Activated naive CD4-positive, alpha-beta T cell treated with anti-CD3 and anti-CD28 coated beads, Interleukin-2, amount 50 U/mL, for 24 hours (primary cell): Measurements from ENCODE around the gene TSKU.

ENCODE experiments used
- H3K27ac Mint-ChIP-seq: one replicate; pipeline ENCODE4 v1.8.0; 2021; ENCODE audit warnings: mild to moderate bottlenecking, mixed read lengths
- H3K27me3 Mint-ChIP-seq: one replicate; pipeline ENCODE4 v1.8.0; 2021; ENCODE audit warnings: mixed read lengths
- H3K36me3 Mint-ChIP-seq: one replicate; pipeline ENCODE4 v1.8.0; 2021; ENCODE audit warnings: mixed read lengths
- H3K4me1 Mint-ChIP-seq: one replicate; pipeline ENCODE4 v1.8.0; 2021; ENCODE audit warnings: mixed read lengths
- H3K4me3 Mint-ChIP-seq: one replicate; pipeline ENCODE4 v1.8.0; 2021; ENCODE audit warnings: mild to moderate bottlenecking, mixed read lengths
- H3K9me3 Mint-ChIP-seq: one replicate; pipeline ENCODE4 v1.8.0; 2021; ENCODE audit warnings: mixed read lengths

The TSKU gene

DNA sequence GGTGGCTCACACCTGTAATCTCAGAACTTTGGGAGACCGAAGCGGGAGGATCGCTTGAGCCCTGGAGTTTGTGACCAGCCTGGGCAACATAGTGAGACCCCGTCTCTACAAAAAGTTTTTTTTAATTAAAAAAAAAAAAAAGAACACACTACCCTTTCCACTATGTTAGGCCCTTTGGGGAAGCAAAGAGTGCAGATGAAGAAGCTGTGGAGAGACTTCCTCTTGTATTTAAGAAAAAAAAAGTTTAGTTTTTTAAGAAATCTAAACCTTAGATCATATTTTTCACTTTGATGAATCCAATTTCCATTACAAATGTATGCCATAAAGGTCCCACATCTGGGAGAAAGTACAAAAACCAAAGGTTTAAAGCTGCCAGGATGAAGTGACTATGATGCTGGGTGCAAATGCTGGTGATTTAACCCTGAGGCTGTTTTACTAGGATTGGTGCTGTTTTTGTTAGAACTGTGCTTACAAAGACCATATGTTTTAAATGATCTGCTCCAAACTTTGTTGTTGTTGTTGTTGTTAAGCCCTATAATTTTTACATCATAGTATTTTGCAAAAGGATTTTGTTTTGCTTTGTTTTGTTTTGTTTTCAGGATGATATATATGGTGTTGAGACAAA is 48.6 kb downstream of the TSKU start:
- H3K27me3 Mint-ChIP-seq: peaks cover 4% of the 10 kb centered on the region
- no peaks in the 10 kb centered on the region for H3K9me3 Mint-ChIP-seq
- H3K4me3 Mint-ChIP-seq: no peak overlapping the region
- no peaks in the 10 kb centered on the region for H3K4me1 Mint-ChIP-seq
- no peaks in the 10 kb centered on the region for H3K36me3 Mint-ChIP-seq
- H3K27ac Mint-ChIP-seq: no peak overlapping the region

DNA sequence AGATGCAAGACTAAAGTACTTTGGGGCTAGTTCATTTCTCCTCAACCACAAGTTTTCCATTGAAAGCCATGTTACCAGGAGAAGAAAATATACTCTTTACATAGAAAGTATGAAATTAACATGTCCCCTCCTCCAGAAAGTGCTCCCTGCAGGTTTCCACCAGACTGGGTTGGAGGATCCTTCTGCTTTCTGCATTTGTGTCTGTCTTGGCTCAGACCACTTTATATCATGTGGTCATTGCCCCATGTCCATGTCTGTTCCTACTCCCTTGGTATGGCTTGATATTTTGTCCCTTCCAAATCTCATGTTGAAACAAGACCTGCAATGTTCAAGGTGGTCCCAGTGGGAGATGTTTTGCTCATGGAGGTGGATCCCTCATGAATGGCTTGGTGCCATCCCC is 49.2 kb downstream of the TSKU start:
- Mint-ChIP-seq H3K27ac (no peak overlapping the region), H3K9me3 (no peaks in the 10 kb centered on the region), H3K4me3 (no peak overlapping the region), H3K4me1 (no peaks in the 10 kb centered on the region), H3K36me3 (no peaks in the 10 kb centered on the region), H3K27me3 (peaks cover 4% of the 10 kb centered on the region)

DNA sequence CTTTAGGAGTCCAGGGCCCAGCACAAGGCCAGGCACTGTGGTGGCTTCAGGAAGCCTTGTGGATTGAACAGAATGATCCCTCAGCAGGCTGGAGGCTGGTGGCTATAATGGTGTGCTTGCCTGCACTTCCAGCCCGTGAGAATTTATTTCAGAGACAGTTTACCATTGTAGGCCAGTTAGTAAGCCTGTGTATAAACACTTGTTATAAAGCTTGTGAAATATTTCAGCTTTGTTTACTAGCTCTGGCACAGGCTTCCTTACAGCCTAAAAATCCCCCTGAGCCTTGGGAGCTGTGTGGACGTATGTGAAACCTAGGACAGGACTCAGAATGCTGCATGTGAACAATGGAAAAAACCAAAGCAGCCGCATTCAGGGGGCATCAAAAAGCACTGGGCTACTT is 51.0 kb downstream of the TSKU start:
- H3K4me1 Mint-ChIP-seq: no peaks in the 10 kb centered on the region
- H3K9me3 Mint-ChIP-seq: no peaks in the 10 kb centered on the region
- peaks cover 5% of the 10 kb centered on the region for H3K27me3 Mint-ChIP-seq
- H3K36me3 Mint-ChIP-seq: no peaks in the 10 kb centered on the region
- H3K27ac Mint-ChIP-seq: no peak overlapping the region
- H3K4me3 Mint-ChIP-seq: no peak overlapping the region

DNA sequence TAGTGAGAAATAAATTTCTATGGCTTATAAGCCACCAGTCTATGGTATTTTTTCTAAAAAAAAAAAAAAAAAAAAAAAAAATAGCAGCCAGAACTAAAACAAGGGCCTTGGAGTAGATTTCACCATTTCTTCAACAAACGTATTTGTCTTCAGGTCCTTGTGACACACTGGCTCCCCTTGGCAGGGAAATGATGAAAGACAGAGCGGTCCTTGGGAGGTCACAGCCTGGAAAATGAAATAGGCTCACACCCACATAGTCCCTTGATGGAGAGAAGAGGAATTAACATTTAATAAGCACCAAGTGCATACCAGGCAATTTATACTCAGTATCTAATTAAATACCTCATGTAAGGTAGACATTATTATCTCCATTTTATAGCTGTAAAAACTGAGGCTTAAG is 51.9 kb downstream of the TSKU start:
- Mint-ChIP-seq H3K36me3 (no peaks in the 10 kb centered on the region), H3K27me3 (peaks cover 8% of the 10 kb centered on the region), H3K4me1 (no peaks in the 10 kb centered on the region), H3K27ac (no peak overlapping the region), H3K9me3 (no peaks in the 10 kb centered on the region), H3K4me3 (no peak overlapping the region)

DNA sequence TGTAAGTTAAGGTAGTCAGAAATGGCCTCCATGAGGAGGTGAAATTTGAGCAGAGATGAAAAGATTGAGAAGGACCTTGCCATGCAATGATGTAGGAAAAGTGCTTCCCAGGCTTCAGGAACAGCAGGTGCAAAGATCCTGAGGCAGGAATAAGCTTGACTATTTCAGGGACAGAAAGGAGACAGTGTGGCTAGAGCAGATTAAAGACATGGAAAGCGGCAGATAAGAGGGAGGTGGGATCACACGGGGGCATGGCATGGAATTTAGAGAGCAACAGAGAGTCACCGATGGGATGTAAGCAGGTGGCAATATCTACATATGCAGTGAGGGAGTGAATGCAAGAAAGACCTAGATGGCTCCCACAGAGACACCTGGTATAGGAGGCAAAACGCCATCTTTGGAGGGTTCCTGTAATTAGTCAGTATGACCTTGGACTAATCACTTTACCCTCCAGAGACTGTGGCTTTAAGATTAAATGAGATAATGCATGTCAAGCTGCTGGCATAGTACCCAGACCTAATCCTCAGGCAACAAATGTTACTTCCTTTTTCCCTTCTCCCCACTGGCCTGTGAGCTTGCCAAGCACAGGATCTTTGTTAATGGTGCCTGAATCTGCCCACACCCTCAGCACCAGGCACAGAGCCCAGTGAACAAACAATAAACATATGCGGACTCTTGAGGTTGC is 52.9 kb downstream of the TSKU start:
- Mint-ChIP-seq H3K9me3 (no peaks in the 10 kb centered on the region), H3K4me3 (no peak overlapping the region), H3K27ac (no peak overlapping the region), H3K27me3 (peaks cover 7% of the 10 kb centered on the region), H3K4me1 (no peaks in the 10 kb centered on the region), H3K36me3 (no peaks in the 10 kb centered on the region)

DNA sequence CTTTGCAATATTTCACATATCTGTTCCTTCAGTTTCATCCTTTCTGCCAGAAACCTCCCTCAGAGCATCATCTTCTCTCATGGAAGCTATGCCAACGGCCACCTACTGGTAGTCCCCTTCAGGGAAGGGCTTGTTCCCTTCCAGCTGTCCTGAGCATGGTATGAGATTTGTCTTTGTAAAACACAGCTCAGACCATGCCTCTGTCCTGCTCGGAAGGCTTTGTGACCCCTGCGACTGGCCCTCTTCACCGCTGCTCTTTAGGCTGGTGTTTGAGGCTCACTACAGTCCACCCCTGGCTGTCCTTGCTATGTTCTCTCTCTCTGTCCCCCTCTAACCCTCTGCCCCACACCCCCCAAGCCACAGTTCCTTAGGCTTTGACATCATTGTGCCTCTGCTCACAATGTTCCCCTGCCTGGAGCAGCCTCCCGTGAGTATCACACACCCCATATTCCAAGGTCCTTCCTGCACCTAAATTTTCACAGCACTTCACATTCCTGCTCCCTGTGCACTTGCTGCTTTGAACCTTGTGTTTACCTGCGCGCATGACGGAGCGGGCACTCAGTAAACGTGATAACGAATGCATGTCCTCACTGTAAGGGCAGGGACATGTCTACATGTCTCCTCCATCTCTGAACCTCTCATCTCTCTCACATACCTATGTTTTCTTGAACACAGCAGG is 53.6 kb downstream of the TSKU start:
- Mint-ChIP-seq H3K36me3 (no peaks in the 10 kb centered on the region), H3K4me1 (no peaks in the 10 kb centered on the region), H3K9me3 (no peaks in the 10 kb centered on the region), H3K27ac (no peak overlapping the region), H3K27me3 (peaks cover 5% of the 10 kb centered on the region), H3K4me3 (no peak overlapping the region)

DNA sequence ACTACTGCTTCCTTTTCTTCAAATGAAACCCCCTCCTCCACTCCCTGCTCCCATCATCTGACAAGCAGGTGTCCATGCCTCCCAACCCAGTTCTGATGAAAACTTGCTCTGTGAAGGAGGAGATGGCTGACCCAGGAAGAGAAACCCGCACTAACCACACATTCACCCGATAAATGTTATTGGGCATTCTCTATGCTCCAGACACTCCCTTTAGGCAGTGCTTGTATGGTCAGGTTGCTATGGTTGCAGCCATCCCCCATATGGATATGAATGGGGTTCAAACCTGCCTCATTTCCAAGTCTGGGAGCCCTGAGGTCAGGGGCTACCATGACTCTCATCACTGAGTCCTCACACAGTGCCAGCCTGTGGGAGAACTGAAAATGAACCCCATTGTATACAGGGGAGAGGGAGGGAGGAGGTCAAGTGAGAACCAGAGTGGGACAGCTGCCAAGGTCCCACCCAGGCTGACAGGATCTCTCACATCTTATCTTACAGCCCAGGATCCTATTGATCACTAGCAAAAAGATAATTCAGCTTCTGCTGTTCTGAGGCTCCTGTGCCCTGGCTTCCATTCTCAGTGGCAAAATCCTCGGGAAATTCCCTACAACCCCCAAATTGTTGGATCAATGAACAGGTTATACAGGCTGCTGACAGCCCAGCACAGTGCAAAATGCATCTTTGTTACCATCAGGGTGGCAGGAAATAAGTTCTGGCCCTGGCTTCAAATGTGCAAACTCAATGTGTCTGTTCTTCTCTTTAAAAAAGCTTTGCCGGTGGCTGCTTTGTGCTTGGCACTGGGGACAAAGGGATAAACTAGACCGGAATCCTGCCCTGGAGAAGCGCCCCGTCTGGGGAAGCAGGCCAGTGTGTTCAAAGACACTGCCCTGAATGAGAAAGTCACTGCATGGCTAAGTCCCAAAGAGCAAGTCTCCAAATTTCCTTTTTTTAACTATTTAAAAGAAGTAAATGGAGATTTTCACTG is 54.8 kb downstream of the TSKU start:
- Mint-ChIP-seq H3K9me3 (no peaks in the 10 kb centered on the region), H3K4me3 (no peak overlapping the region), H3K36me3 (no peaks in the 10 kb centered on the region), H3K4me1 (no peaks in the 10 kb centered on the region), H3K27me3 (peaks cover 8% of the 10 kb centered on the region), H3K27ac (no peak overlapping the region)

DNA sequence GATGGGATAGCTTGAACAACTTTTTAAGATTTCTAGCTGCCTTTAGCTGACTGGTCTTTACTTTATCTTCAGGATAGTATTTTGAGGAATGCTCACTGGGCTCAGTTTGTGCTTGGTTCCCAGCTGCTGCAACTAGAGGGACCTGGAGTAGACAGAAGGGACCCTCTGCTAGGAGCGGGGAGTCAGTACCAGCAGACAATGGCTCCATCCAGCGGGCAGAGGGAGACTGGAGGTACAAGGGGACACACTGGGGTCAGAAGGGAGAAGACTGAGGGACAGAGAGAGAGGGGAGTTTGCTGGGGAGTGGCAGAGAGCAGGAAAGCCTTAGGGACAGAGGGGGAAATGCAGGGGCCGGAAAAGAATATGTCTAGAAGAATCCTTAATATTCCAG is 55.5 kb downstream of the TSKU start:
- Mint-ChIP-seq H3K9me3 (no peaks in the 10 kb centered on the region), H3K27ac (no peak overlapping the region), H3K4me3 (no peak overlapping the region), H3K36me3 (no peaks in the 10 kb centered on the region), H3K4me1 (no peaks in the 10 kb centered on the region), H3K27me3 (peaks cover 13% of the 10 kb centered on the region)

DNA sequence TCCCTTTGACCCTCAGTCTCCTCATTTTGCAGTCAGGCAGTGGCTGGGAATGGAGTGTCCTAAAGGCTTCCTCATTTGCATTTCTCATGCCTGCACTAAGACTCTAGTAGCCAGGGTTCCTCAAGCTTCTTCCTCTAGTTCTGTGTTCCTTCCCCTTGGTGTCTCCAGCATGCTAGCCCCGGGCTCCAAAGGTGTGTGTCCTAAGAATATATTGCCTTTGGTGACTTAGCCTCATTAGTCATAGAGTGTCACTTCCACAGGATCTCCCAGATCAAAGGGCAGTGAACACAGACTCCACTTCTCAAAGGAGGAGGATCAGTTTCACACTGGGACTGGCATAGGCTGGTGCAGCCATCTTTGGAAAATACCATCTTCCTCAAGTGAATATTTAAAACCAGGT is 56.2 kb downstream of the TSKU start:
- H3K4me1 Mint-ChIP-seq: no peaks in the 10 kb centered on the region
- H3K9me3 Mint-ChIP-seq: no peaks in the 10 kb centered on the region
- no peak overlapping the region for H3K27ac Mint-ChIP-seq
- no peak overlapping the region for H3K4me3 Mint-ChIP-seq
- no peaks in the 10 kb centered on the region for H3K36me3 Mint-ChIP-seq
- H3K27me3 Mint-ChIP-seq: peaks cover 13% of the 10 kb centered on the region

DNA sequence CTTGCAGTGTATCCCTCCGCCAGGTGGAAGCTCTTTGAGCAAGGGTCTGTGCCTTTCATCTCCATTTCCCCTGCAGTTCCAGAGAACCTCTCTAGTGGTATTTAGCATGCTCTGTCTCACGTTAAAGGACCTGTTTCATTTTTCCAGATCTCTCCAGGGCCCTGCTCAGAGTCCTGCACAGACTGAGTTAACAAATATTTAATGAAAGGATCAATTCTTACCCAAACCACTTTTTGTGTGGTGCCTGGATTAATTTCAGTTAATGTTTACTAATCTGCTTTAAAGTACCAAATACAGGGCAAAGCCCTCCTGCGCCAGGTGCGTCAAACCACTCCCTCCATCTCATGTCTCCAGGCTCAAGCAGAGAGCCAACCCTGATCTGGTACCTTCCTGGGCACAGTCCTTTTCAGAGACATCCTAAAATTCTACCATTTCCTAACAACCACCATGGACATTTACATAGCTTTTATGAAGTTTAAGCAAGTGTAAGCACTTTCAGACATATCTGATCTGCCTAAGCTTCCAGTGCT is 58.8 kb downstream of the TSKU start:
- no peaks in the 10 kb centered on the region for H3K4me1 Mint-ChIP-seq
- peaks cover 15% of the 10 kb centered on the region for H3K27me3 Mint-ChIP-seq
- H3K36me3 Mint-ChIP-seq: no peaks in the 10 kb centered on the region
- H3K4me3 Mint-ChIP-seq: no peak overlapping the region
- H3K27ac Mint-ChIP-seq: no peak overlapping the region
- no peaks in the 10 kb centered on the region for H3K9me3 Mint-ChIP-seq

DNA sequence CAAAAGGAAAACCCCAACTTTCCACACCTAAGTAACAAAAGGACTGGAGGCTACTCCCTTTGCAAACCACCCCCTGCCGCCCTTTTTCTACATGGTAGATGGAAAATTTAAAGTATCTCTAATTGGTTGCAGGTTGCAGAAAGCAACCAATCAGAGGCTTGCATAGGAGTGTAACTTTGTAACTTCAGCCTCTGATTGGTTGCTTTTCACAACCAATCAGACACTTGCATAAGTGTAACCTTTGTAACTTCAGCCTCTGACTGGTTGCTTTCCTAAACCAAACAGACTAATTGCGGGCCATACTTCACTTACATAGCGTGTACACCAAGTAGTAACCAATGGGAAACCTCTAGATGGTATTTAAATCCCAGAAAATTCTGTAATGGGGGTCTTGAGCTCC is 60.8 kb downstream of the TSKU start:
- H3K36me3 Mint-ChIP-seq: no peaks in the 10 kb centered on the region
- H3K27me3 Mint-ChIP-seq: peaks cover 17% of the 10 kb centered on the region
- no peaks in the 10 kb centered on the region for H3K4me1 Mint-ChIP-seq
- no peak overlapping the region for H3K4me3 Mint-ChIP-seq
- H3K9me3 Mint-ChIP-seq: no peaks in the 10 kb centered on the region
- H3K27ac Mint-ChIP-seq: no peak overlapping the region

DNA sequence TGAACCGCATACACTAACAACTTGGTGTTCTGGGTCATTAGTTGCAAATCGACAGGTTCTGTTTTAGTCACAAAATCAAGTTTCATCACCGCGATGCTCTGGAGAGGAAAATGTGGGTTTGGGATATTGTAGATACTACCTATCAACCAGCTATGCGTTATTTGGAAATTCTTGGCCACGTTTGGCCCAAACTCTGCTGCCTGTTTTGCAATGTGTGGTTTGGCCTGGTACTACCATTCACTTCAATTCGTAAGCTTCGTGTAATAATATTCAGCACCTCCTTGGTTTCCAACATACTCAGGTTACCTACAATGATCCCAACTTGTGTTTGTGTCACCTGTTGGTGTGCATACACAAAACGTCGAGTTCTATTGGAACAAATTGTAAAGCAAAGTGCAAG is 61.4 kb downstream of the TSKU start:
- Mint-ChIP-seq H3K27ac (no peak overlapping the region), H3K4me3 (no peak overlapping the region), H3K4me1 (no peaks in the 10 kb centered on the region), H3K9me3 (no peaks in the 10 kb centered on the region), H3K36me3 (no peaks in the 10 kb centered on the region), H3K27me3 (peaks cover 15% of the 10 kb centered on the region)

DNA sequence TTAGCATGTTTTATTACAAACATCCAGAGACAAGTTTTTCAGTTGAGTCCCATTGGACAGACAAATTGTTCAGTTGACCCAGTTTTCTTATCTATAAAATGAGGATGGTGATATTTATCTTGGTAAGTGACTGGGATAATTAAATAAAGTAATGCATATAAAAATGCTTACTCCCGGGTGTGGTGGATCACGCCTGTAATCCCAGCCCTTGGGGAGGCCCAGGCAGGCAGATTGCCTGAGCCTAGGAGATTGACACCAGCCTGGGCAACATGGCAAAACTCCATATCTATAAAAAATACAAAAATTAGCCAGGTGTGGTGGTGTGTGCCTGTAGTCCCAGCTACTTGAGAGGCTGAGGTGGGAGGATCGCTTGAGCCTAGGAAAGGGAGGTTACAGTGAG is 61.9 kb downstream of the TSKU start:
- Mint-ChIP-seq H3K9me3 (no peaks in the 10 kb centered on the region), H3K4me3 (no peak overlapping the region), H3K27me3 (peaks cover 16% of the 10 kb centered on the region), H3K4me1 (no peaks in the 10 kb centered on the region), H3K36me3 (no peaks in the 10 kb centered on the region), H3K27ac (no peak overlapping the region)

DNA sequence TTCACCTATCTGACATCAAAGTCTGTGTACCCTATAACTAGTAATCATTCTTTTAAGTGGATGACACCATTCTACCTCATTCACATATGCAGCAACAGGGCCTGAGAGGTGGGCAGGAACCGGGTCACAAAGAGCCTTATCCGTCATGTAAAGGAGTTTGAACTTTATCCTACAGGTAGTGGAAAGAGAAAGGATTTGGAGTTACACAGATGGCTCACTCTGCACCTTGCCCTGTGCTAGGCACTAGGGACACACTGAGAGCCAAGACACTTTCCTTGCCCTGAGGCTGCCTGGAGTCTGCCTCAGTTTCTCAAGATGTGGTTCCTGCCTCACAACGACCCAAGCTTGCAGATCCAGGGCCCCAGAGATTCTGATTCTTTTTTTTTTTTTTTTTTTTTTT is 63.3 kb downstream of the TSKU start:
- Mint-ChIP-seq H3K27ac (no peak overlapping the region), H3K36me3 (no peaks in the 10 kb centered on the region), H3K27me3 (peaks cover 16% of the 10 kb centered on the region), H3K9me3 (no peaks in the 10 kb centered on the region), H3K4me3 (no peak overlapping the region), H3K4me1 (no peaks in the 10 kb centered on the region)
